OCI-LY1 (cell line): Measurements from ENCODE around the gene PTPRZ1.

ENCODE experiments used
- EZH2 ChIP-seq: fragments of 200-600 bp; sonication (generic), shearing (Covaris generic); IDR thresholded peaks from 2 replicates; pipeline ENCODE4 v1.8.0; 2017; ENCODE audit warnings: borderline replicate concordance, mixed run types, mild to moderate bottlenecking, antibody characterized with exemption, low read length, moderate library complexity, mixed read lengths
- TF ChIP-seq, protein P1 (sequence below): fragments of 200-600 bp; sonication (generic), shearing (Covaris generic); IDR thresholded peaks from 2 replicates; pipeline ENCODE4 v1.5.1; 2017; ENCODE audit warnings: mild to moderate bottlenecking, antibody characterized with exemption, low read length, moderate library complexity, mixed read lengths

- TF ChIP-seq, protein P1, sequence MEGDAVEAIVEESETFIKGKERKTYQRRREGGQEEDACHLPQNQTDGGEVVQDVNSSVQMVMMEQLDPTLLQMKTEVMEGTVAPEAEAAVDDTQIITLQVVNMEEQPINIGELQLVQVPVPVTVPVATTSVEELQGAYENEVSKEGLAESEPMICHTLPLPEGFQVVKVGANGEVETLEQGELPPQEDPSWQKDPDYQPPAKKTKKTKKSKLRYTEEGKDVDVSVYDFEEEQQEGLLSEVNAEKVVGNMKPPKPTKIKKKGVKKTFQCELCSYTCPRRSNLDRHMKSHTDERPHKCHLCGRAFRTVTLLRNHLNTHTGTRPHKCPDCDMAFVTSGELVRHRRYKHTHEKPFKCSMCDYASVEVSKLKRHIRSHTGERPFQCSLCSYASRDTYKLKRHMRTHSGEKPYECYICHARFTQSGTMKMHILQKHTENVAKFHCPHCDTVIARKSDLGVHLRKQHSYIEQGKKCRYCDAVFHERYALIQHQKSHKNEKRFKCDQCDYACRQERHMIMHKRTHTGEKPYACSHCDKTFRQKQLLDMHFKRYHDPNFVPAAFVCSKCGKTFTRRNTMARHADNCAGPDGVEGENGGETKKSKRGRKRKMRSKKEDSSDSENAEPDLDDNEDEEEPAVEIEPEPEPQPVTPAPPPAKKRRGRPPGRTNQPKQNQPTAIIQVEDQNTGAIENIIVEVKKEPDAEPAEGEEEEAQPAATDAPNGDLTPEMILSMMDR: no peak
- TF ChIP-seq EZH2: no peak
Measured at GRCh38 chr7:122027058-122027457, 154.1 kb downstream of the PTPRZ1 start.
